Measurements from ENCODE around the gene WNT8A.

Gene WNT8A

DNA sequence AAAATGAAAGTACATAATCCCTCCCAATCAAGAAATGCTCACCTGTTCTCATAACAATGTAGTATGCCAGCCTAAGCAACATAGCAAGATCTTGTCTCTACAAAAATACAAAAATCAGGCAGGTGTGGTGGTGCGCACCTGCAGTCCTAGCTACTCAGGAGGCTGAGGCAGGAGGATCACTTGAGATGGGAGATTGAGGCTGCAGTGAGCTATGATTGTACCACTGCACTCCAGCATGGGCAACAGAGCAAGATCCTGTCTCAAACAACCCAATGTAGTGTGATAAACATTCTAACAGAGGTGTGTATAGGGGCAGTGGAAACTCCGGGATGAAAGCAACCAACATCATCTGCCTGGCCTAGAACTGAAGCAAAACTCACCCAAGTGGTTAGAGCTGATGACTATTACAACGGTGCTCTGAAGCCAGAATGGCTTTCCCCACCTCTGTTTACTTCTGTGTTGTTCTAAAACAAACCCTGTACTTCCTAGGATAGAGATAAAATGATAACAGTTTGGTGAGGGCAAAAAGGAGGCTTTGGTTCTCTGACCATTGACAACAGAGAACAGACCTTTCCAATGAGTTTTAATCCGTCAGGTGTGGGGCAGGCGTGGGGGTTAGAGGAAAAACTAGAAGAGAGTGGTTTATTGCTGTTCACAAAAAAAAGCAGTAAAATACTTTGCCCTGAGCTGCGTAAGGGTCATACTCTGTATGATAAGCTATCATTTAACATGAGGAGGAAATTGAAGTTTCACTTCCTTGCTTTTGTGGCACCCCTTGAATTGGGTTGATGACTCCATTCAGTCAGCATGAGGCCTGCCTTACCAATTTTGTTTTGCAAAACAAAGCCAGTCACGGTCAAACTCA is 18.9 kb downstream of the WNT8A start:
- no peak for DNase-seq (ENCODE audit: low spot score)
- in situ Hi-C loops (cut with MboI; ENCODE audit: low pct_unique_long_range_greater_than_20kb, low sequenced_read_pairs, unreplicated experiment), result no loop called here
- TF ChIP-seq, protein P1, sequence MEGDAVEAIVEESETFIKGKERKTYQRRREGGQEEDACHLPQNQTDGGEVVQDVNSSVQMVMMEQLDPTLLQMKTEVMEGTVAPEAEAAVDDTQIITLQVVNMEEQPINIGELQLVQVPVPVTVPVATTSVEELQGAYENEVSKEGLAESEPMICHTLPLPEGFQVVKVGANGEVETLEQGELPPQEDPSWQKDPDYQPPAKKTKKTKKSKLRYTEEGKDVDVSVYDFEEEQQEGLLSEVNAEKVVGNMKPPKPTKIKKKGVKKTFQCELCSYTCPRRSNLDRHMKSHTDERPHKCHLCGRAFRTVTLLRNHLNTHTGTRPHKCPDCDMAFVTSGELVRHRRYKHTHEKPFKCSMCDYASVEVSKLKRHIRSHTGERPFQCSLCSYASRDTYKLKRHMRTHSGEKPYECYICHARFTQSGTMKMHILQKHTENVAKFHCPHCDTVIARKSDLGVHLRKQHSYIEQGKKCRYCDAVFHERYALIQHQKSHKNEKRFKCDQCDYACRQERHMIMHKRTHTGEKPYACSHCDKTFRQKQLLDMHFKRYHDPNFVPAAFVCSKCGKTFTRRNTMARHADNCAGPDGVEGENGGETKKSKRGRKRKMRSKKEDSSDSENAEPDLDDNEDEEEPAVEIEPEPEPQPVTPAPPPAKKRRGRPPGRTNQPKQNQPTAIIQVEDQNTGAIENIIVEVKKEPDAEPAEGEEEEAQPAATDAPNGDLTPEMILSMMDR (IDR thresholded peaks at IDR 0.05; ENCODE audit: extremely low read depth, insufficient read depth, missing control alignments), result no peak

DNA sequence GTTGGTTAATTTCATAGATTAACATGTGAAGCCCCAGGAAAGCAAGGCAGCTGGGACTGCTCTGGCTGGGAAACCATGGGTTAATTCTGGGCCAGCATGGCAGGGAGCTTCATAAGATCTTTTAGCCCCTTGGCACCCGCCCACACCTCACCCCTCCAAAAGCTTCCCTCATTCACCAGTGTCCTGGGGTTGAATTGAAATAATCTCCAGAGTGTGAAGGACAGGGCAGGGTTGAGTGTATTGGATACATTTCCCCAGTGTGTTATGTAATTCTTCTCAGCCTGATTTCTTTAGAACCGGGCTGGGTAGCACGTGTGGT is 19.4 kb downstream of the WNT8A start:
- in situ Hi-C loops (cut with MboI; ENCODE audit: low pct_unique_long_range_greater_than_20kb, low sequenced_read_pairs, unreplicated experiment), result no loop called here
- TF ChIP-seq, protein P1 (IDR thresholded peaks at IDR 0.05; ENCODE audit: extremely low read depth, insufficient read depth, missing control alignments), result no peak
- no peak for DNase-seq (ENCODE audit: low spot score)

DNA sequence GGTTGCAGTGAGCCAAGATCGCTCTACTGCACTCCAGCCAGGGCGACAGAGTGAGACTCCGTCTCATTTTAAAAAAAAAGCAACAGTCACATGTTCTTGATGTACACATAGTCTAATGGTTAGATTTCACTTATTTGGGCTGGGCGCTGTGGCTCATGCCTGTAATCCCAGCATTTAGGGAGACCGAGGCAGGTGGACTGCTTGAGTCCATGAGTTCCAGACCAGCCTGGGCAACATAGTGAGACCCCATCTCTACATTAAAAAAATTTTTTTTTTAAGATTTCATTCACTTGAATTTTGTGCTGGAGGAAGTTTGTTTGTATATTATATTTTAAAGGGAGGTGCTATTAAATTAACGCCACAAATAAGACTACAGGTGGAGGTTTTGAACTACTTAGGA is 21.9 kb downstream of the WNT8A start:
- DNase-seq (ENCODE audit: low spot score), result no peak
- TF ChIP-seq, protein P1 (IDR thresholded peaks at IDR 0.05; ENCODE audit: extremely low read depth, insufficient read depth, missing control alignments), result no peak
- in situ Hi-C loops (cut with MboI; ENCODE audit: low pct_unique_long_range_greater_than_20kb, low sequenced_read_pairs, unreplicated experiment), result no loop called here

DNA sequence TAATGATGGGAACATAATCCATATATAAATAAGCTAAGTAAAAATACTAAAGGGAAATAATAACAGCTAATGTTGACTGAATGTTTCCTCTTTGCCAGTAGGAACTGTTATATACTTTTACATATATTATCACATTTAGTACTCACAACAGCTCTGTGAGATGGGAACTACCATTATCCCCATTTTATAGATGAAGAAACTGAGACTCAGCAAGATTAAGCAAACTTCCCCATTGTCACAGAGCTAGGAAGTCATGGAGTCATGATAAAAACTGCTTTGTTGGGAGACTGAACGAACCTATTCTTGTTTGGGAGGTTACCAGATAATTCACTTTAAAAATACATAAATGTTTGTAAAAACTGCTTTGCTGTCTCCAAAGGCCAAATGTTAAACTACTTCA is 23.4 kb downstream of the WNT8A start:
- TF ChIP-seq, protein P1 (IDR thresholded peaks at IDR 0.05; ENCODE audit: extremely low read depth, insufficient read depth, missing control alignments), result no peak
- DNase-seq (ENCODE audit: low spot score), result no peak
- in situ Hi-C loops (cut with MboI; ENCODE audit: low pct_unique_long_range_greater_than_20kb, low sequenced_read_pairs, unreplicated experiment), result no loop called here

DNA sequence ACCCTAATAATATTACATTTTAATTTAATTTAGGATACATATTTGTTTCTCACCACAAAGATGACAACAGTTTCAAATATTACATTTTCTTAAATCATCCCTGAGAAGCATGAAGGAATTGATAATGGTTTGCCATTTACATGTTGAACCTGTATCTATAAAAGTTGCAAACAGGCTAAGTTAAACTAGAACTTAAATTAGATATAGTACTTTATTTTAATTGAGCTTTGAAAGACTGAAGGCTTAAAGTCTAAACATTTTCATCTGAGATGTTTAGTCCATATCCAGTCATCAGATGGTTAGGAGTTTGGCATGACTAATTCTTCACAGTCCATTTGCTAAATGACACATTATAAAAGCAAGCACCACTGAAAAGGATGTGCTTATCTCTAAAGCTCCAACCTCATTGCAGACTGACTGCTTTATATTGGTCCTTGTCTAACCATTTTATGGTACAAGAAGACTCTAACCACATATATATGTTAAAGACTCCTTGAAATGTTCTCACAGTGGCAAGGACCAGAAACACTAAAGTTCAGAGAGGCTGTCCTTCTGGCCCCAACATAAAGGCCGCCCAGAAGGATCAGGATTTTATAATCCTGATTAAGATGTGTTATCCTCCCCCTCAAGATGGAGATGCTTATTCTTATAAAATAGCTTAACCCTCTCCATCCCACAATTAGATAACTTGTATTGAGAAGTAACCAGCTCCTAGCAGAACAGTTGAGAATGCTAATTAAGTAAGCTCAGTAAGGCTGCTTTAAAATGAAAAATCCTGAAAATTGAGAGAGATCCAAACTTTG is 25.8 kb downstream of the WNT8A start:
- in situ Hi-C loops (cut with MboI; ENCODE audit: low pct_unique_long_range_greater_than_20kb, low sequenced_read_pairs, unreplicated experiment), result no loop called here
- TF ChIP-seq, protein P1 (IDR thresholded peaks at IDR 0.05; ENCODE audit: extremely low read depth, insufficient read depth, missing control alignments), result no peak
- no peak for DNase-seq (ENCODE audit: low spot score)

DNA sequence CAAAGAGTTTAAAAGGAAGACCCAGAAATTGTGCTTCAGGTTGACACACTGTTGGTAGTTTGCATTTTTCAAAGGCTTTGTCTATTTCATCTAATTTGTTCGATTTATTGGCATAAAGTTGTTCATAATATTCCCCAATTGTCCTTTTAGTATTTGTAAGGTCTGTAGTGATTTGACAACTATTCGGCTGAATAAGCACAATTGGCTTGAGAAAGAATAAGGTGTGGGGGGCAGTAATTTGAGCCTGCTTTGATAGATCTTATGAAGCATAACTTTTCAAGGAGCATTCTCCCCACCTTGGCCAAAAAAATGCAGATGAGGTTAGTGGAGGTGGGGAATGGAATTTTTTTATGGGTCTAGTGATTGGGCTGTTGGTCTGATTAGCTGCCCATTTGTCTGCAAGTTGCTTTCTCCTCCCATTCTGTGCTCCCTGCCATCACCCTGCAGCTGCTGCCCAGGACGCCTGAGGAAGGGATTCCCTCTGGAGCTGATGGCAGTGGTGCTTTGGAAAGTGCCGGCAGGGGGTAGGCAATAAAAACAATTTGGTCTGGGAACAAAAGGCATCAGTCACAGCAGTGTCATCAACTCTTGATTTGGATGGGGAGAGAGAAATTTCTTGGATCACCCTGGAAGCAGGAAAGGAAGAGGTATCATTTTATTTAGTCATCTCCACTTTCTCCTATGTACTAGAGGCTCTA is 26.6 kb downstream of the WNT8A start:
- in situ Hi-C loops (cut with MboI; ENCODE audit: low pct_unique_long_range_greater_than_20kb, low sequenced_read_pairs, unreplicated experiment), result no loop called here
- no peak for DNase-seq (ENCODE audit: low spot score)
- TF ChIP-seq, protein P1 (IDR thresholded peaks at IDR 0.05; ENCODE audit: extremely low read depth, insufficient read depth, missing control alignments), result no peak

Measured in GM13977 (cell line).